ENCODE results near the gene LIPM.
A peak's percentile ranks its signal among the peaks of the same experiment; 100 is the strongest.

The LIPM gene

GRCh38 chr10:88802523-88803285 is at the start of gene LIPM:
TSS of gene LIPM (plus strand) at chr10:88802730. CDS start at chr10:88802897, 167 bp downstream.
- no peak for DNase-seq (ENCODE audit: low read depth)

- peak; percentile 25 for DNase-seq (ENCODE audit: low read depth)
Measured at GRCh38 chr10:88754287-88754686, 48.2 kb upstream of the LIPM start.

- DNase-seq (ENCODE audit: low read depth) = no peak
Measured at GRCh38 chr10:88755753-88756152, 46.8 kb upstream of the LIPM start.

- DNase-seq (ENCODE audit: low read depth) = no peak
Measured at GRCh38 chr10:88756660-88757059, 45.9 kb upstream of the LIPM start.

- DNase-seq (ENCODE audit: low read depth) = no peak
Measured at GRCh38 chr10:88759366-88760101, 43.0 kb upstream of the LIPM start, which contains the start of gene LIPN. TSS of gene LIPN (plus strand) at chr10:88760020. CDS start at chr10:88761406, 1,386 bp downstream.

GRCh38 chr10:88762906-88763305 is 39.6 kb upstream of the LIPM start:
- DNase-seq (ENCODE audit: low read depth) = no peak

- no peak for DNase-seq (ENCODE audit: low read depth)
Measured at GRCh38 chr10:88763441-88763840, 39.1 kb upstream of the LIPM start.

- DNase-seq (ENCODE audit: low read depth) = no peak
Measured at GRCh38 chr10:88764110-88764509, 38.4 kb upstream of the LIPM start.

- DNase-seq (ENCODE audit: low read depth) = no peak
Measured at GRCh38 chr10:88765816-88766215, 36.7 kb upstream of the LIPM start.

GRCh38 chr10:88769384-88769783 is 33.1 kb upstream of the LIPM start:
- DNase-seq (ENCODE audit: low read depth) = no peak

- DNase-seq (ENCODE audit: low read depth) = no peak
Measured at GRCh38 chr10:88781206-88781605, 21.3 kb upstream of the LIPM start.

GRCh38 chr10:88782222-88782621 is 20.3 kb upstream of the LIPM start:
- DNase-seq (ENCODE audit: low read depth) = no peak

- DNase-seq (ENCODE audit: low read depth) = no peak
Measured at GRCh38 chr10:88783724-88784123, 18.8 kb upstream of the LIPM start.

GRCh38 chr10:88786032-88786770 is 16.3 kb upstream of the LIPM start:
- no peak for DNase-seq (ENCODE audit: low read depth)

- no peak for DNase-seq (ENCODE audit: low read depth)
Measured at GRCh38 chr10:88787463-88787862, 15.1 kb upstream of the LIPM start.

GRCh38 chr10:88788924-88789323 is 13.6 kb upstream of the LIPM start:
- no peak for DNase-seq (ENCODE audit: low read depth)

GRCh38 chr10:88791924-88792323 is 10.6 kb upstream of the LIPM start:
- DNase-seq (ENCODE audit: low read depth) = no peak

GRCh38 chr10:88792661-88793060 is 9.9 kb upstream of the LIPM start:
- DNase-seq (ENCODE audit: low read depth) = no peak

GRCh38 chr10:88793712-88794299 is 8.7 kb upstream of the LIPM start:
- no peak for DNase-seq (ENCODE audit: low read depth)

GRCh38 chr10:88794731-88795130 is 7.8 kb upstream of the LIPM start:
- DNase-seq (ENCODE audit: low read depth) = no peak

- no peak for DNase-seq (ENCODE audit: low read depth)
Measured at GRCh38 chr10:88800152-88801125, 2.1 kb upstream of the LIPM start.
